Measurements from ENCODE around the gene FBN1.

The FBN1 gene

GRCh38 chr15:48472756-48473155 lies 172.8 kb downstream of the FBN1 start:
- no peak for DNase-seq (ENCODE audit: low spot score)

DNA sequence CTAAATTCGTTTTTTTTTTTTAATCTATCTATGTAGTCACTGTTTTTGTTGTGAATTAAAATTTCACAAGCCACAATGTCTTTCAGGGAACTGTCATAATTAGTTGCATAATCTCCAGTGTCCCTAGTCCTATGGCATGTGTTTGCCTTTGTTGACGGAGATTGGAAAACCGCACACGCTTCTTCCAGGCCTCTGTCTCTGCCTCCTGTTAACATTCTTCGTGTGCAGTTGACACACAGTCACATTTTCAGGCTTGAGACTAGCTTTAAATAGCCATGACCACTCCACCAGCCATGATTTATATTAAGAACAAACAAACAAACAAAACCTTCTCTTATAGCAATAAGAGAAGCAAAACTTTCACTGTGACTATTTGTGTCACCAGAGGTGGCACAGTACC lies 174.4 kb downstream of the FBN1 start:
- no peak for DNase-seq (ENCODE audit: low spot score)

- DNase-seq (ENCODE audit: low spot score) = no peak
Measured at GRCh38 chr15:48470096-48470495, 175.4 kb downstream of the FBN1 start.

DNA sequence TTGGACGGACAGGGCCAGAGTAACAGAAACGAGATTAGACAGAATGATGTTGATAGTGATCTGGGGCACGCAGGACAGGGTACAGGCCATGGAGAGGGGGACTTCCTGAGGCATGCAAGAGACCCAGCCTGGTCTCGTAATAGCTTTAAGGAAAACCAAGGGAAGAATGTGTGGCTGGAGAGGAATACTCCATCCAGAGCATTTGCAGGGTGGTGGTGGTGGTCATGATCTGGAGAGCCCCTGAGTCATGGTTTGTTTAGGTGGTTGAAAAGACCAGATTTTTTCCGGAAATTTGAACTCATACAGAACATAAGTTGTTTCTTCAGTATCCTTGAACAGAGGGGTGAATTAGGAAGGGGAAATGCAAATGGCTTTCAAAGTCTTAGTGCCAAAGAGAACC lies 175.8 kb downstream of the FBN1 start:
- DNase-seq (ENCODE audit: low spot score) = no peak

DNA sequence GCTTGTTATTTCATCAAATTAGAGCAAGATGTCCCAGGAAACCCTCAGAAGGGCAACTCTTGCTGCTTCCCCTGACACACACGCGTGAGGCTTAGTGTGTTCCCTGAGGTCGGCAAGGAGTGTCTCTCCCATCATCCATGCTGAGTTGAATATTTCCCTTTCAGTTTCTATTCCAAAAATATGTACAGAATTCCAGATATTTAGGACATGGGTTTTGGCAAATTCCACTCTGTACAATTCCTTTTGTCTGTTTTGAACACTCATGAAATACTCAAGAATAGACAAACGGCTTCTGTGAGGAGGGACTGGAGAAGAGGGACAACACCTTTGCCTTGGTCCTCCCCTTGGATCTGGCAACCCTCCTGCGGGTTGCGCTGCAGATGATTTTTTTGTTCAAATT lies 176.2 kb downstream of the FBN1 start:
- DNase-seq (ENCODE audit: low spot score) = no peak

- DNase-seq (ENCODE audit: low spot score) = no peak
Measured at GRCh38 chr15:48467801-48468200, 177.7 kb downstream of the FBN1 start.

GRCh38 chr15:48466820-48467219 lies 178.7 kb downstream of the FBN1 start:
- no peak for DNase-seq (ENCODE audit: low spot score)

DNA sequence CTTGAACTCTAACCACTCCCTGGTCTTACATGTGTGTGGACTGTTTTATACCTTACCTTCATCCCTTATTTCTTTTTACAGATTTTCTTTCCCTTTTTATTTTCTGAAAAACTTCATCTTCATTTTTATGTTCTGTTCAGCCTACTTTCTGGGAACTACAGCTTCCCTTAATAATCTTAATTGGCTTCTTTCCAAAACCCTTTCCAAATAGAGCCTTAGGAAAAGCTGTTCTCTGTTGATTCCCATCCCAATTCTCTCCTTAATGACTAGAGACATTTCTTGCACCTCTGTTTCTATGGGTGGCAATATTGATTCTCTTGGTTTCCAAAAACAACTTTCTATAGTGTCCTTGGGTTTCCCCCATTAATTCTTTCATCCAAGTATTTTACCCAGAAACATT lies 179.4 kb downstream of the FBN1 start:
- DNase-seq (ENCODE audit: low spot score) = no peak

DNA sequence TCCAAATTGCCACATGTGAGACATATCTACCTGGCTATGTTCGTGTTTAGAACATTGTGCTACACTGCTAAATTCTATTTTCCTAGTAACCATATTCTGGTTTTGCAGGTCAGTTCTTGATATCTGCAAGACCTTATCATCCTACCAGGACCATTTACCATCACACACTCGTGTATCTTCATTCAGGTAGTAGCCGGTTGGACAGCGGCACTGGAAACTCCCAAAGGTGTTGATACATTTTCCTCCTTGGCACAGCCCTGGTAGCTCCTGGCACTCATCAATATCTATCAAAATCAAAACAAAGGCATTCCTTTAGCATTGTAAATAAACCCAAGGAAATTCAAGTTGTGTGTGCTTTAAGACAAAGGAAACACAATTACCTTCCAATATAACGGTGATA lies 180.1 kb downstream of the FBN1 start:
- DNase-seq (ENCODE audit: low spot score) = no peak

GRCh38 chr15:48463366-48463880 lies 182.1 kb downstream of the FBN1 start:
- no peak for DNase-seq (ENCODE audit: low spot score)

DNA sequence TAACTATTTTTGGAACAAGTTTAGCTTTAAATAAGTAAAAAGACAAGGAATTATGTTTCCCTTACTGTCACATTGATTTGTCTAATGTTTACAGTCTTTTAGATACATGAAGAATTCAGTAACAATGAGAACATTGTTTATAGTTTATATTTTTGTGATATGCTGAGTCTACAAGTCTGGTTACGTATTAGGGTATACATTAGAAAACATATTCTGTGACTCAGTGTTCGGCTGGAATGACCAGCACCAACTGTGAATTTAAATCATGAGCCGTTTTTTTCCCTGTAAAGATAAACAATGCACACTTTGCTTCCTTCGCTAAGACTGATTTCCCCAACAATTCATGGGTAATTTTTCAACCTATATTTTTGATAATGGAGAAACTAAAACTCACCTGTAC lies 182.8 kb downstream of the FBN1 start:
- DNase-seq (ENCODE audit: low spot score) = no peak

DNA sequence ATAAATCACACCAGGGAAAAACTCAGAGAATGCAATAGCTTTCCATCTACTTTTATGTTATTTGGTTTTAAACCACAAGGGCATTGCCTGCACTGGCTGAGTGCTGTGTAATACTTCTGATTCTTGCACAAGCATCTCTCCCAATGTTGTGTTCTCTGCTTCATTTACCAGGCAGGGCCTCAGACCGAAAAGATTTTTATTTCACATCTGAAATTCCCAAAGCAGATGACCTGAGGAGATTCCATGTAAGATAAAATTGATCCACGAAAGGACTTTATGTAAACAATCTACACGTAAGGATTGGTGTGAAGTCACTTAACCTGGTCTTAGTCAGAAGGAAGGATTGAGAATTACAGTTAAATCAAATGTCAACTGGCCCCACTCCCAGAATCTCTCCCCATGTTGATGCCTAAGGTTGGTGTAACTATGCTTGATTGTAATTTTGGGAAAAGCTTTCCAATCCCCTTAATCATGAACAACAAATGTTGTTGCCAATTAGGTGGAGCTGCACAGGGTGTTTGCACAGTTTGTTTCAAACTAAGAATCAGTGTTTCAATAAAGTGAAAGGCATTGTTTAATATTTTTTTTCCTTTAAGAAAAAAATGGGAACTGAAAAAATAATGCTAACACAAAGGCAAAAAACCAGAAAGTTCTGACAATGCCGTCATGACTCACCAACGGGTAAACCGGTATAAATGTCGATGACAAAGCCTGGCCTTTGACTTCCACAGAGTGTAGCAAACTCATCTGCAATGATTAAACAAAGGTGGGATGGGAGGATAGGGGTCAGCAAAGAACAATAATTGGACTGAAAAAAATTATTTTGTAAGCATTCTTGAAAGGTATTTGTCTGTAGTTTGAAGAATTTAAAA lies 185.7 kb downstream of the FBN1 start:
- DNase-seq (ENCODE audit: low spot score) = no peak

- DNase-seq (ENCODE audit: low spot score) = no peak
Measured at GRCh38 chr15:48458876-48459275, 186.6 kb downstream of the FBN1 start.

- no peak for DNase-seq (ENCODE audit: low spot score)
Measured at GRCh38 chr15:48456134-48456533, 189.4 kb downstream of the FBN1 start.

DNA sequence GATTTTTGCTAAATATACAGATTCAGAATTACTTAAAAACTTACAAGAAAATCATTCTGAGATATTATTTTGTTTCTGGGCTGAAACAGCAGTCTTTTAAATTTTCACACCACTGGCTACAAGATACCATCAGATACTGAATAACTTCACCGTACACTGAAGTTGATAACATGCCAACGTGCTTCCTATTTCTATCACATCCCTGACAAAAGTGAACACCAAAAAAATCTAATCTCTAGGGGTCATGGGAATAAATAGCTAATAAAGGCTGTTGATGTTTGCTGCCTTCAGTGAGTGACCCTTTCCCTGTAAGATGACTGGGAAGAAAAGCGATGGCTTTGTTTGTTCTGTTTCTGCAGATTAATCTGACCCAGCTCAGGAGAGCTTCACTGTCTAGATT lies 193.8 kb downstream of the FBN1 start:
- DNase-seq (ENCODE audit: low spot score) = no peak

DNA sequence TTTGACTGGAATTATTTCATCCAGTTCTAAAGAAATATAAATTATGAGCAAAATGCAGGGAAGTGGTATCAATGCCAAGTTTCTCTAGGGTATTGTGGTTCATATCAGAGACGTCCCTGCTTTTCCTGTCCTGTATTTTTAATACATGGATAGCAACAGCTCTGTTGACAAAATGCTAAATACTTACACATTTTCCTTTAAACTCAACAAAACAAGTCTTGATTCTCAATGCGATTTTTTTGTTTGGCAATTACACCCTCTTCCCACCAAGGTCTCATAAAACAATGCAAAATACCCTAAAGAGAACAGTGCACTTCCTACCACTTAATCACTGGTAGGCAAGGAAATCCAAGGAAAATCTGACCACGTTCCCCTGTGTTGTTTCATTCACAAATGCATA lies 194.3 kb downstream of the FBN1 start:
- DNase-seq (ENCODE audit: low spot score) = no peak

DNA sequence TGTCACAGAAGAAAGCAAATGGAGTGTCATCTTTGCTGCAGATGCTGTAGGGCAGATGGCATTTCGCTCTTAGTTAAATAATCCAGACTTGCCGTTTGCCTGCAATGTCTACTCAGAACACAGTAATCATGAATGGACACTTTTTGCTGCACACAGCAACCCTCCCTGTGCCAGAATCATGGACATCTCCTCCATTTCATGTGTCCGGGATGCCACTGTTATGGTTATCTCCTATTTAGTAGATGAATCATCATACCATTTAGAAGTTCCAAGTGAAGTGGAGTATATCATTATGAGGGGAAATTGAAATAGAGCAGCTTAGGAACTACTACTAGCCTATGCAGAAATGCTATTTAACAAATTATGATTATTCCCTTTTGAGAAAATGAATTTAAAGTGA lies 195.8 kb downstream of the FBN1 start:
- DNase-seq (ENCODE audit: low spot score) = no peak

DNA sequence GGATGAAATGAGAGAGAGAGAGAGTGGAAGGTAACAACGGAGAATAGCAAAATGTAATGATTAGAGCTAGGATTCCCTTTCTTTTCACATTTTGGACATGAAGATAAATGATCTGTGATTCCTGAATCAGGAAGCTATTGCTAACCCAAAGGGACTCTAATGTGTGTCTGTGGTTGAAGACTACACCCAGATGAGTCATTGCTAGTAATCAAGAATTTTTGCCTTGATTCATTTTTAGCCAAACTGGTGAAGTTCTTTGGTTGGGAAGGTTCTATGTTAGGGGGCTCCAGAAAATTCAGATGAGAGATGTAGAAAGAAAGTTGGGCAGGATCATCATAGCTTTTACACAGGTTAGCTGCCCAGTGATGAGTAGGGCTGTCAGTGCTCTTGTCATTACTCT lies 197.9 kb downstream of the FBN1 start:
- DNase-seq (ENCODE audit: low spot score) = no peak

- no peak for DNase-seq (ENCODE audit: low spot score)
Measured at GRCh38 chr15:48447058-48447457, 198.5 kb downstream of the FBN1 start.

- no peak for DNase-seq (ENCODE audit: low spot score)
Measured at GRCh38 chr15:48442011-48442410, 203.5 kb downstream of the FBN1 start.

- peak; percentile 15 for DNase-seq (ENCODE audit: low spot score)
Measured at GRCh38 chr15:48440084-48440483, 205.4 kb downstream of the FBN1 start.

- DNase-seq (ENCODE audit: low spot score) = no peak
Measured at GRCh38 chr15:48437178-48437577, 208.3 kb downstream of the FBN1 start.

- DNase-seq (ENCODE audit: low spot score) = no peak
Measured at GRCh38 chr15:48435321-48435720, 210.2 kb downstream of the FBN1 start.

Data from SK-N-DZ (cell line).